ENCODE data around the gene VSIG10L2.
"Not testable (repeated sequence)": the region's sequence is repeated elsewhere in the genome, so short reads cannot be mapped to it uniquely, and the experiment has no call there.

Gene VSIG10L2

DNA sequence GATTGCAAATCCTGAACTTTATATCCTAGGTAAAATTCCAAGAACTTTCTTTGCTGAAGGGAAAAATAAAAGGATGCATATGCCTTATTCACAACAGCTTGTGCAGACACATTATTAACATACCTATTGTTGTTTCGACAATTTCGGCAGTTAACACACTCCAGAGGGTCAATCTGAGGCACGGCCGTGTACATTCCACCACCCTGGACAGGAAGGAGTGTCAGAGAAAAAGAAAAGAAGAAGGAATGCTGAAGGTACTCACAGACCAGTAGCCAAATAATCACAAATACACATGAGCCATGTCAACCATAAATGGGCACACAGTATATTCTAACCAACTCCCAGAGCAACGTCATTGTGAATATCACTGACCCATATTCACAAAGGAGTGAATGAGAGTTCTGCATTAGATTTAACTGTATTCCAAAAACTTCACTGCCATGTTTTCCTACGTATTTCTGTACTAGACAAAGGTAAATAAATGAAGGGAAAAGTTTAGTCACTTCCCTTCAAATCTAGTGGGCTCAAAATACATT is 32.4 kb downstream of the VSIG10L2 start:
- ChIA-PET POLR2A (ENCODE audit: low non-redundant PET) (no interaction called here), CTCF (no interaction called here)
- no peak for TF ChIP-seq CTCF (conservative IDR thresholded peaks at IDR 0.05; ENCODE audit: low read depth)
- H3K27ac ChIP-seq = no peak overlapping the region
- DNase-seq (ENCODE audit: low spot score) = no peak

DNA sequence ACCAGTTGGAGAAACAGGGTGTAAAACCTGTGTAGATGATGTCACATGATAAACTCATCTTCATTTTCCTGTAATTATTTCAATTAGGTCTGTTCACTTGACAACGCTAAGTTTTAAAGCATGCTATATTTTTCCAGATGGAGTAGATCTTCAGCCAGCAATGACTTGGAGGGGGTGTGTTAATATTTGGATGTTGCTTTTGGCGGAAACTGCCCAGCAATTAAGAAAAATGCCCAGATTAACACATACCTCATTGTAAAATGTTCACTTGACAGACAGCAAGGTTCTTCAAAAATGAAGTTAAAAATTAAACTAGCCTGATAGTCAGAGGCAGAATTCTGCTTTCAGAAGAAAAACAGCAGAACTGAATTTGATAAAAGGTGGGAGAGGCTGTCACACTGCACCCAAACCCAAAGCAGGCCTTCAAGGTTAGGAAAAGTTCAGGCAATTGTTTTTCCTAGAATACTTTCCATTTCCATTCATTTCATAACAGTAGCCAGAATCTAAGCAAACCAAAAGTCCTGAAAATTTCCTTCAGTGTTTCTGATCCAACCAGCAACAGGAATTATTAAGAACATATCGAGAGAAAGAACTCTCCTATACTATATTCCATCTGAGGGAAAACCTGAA is 33.0 kb downstream of the VSIG10L2 start:
- no peak overlapping the region for H3K27ac ChIP-seq
- ChIA-PET CTCF (no interaction called here), POLR2A (ENCODE audit: low non-redundant PET) (no interaction called here)
- TF ChIP-seq CTCF (conservative IDR thresholded peaks at IDR 0.05; ENCODE audit: low read depth) = no peak
- DNase-seq (ENCODE audit: low spot score) = no peak

DNA sequence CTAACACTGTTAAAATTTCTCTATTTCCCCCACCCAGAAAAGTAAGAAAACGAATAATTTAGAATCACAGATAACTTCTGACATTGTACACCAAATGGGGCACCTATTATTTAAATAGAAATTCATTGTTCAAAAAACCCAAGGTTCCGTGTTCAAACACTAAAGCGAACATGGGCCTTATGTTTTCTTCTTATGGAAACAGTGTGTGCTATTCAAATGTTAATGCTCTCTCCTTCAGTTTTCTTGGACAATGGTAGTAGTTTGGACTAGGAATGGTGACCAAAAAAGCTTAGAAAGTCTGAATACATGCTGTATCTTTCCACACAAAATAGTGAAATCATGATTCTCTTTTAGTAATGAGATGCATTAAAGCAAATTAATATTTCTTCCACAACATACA is 33.7 kb downstream of the VSIG10L2 start:
- ChIA-PET CTCF (interaction anchor here (0.6 kb wide), 1 partner anchor 89 kb away, joined by 3 read pairs; no protein-coding TSS in a partner anchor), POLR2A (ENCODE audit: low non-redundant PET) (no interaction called here)
- no peak for DNase-seq (ENCODE audit: low spot score)
- TF ChIP-seq CTCF (conservative IDR thresholded peaks at IDR 0.05; ENCODE audit: low read depth) = no peak
- H3K27ac ChIP-seq = no peak overlapping the region

DNA sequence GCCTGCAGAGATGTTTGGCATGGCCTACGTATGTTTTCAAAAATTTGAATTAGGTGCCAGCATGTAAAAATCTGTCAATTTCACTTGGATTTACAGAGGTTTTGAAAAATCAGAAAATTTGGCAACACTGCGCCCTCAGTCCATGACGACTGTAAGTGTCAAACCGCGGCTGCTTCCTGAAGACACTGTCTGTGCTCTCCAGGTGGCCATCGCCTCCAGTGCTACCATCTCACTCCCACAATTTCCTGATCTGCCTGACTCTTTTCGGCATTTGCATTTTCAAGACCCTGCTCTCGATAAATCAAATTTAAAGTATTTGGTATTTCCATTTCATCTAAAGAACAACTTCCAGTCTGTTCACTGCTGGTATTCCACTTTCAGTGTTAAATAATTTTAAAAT is 34.6 kb downstream of the VSIG10L2 start:
- ChIA-PET CTCF (no interaction called here), POLR2A (ENCODE audit: low non-redundant PET) (no interaction called here)
- TF ChIP-seq CTCF (conservative IDR thresholded peaks at IDR 0.05; ENCODE audit: low read depth) = no peak
- no peak overlapping the region for H3K27ac ChIP-seq
- no peak for DNase-seq (ENCODE audit: low spot score)

- CTCF ChIA-PET = no interaction called here
- POLR2A ChIA-PET (ENCODE audit: low non-redundant PET) = no interaction called here
- H3K27ac ChIP-seq = no peak overlapping the region
- TF ChIP-seq CTCF (conservative IDR thresholded peaks at IDR 0.05; ENCODE audit: low read depth) = no peak
- DNase-seq (ENCODE audit: low spot score) = no peak
These were observed 36.5 kb downstream of the VSIG10L2 start for GRCh38 chr11:125982348-125982730.

DNA sequence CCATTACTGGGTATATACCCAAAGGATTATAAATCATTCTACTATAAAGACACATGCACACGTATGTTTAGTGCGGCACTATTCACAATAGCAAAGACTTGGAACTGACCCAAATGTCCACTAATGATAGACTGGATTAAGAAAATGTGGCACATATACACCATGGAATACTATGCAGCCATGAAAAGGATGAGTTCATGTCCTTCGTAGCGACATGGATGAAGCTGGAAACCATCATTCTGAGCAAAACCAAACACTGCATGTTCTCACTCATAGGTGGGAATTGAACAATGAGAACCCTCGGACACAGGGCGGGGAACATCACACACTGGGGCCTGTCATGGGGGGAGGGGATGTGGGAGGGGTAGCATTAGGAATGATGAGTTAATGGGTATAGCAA is 40.1 kb downstream of the VSIG10L2 start:
- CTCF ChIA-PET; POLR2A ChIA-PET (ENCODE audit: low non-redundant PET): not testable (repeated sequence)

GRCh38 chr11:125987066-125987641 is 41.3 kb downstream of the VSIG10L2 start:
- H3K27ac ChIP-seq = no peak overlapping the region
- no peak for DNase-seq (ENCODE audit: low spot score)
- no peak for TF ChIP-seq CTCF (conservative IDR thresholded peaks at IDR 0.05; ENCODE audit: low read depth)
- ChIA-PET CTCF (interaction anchor here (0.6 kb wide), 1 partner anchor 30 kb away, joined by 4 read pairs; no protein-coding TSS in a partner anchor), POLR2A (ENCODE audit: low non-redundant PET) (interaction anchor here (0.6 kb wide), 1 partner anchor 577 kb away, joined by 3 read pairs; no protein-coding TSS in a partner anchor)

More for the DNA sequence above, 40.1 kb downstream of the VSIG10L2 start:
- not testable (repeated sequence) for H3K27ac ChIP-seq; DNase-seq (ENCODE audit: low spot score)
